ENCODE measurements around the gene POC1A. TPM values are rescaled to one million over a fixed set of nuclear protein-coding genes. Genes with fewer than 3 reads are reported as not detected.

The POC1A gene
- total RNA-seq, 2 experiments from 2014 or later: 23.8 to 24.8 TPM

DNA sequence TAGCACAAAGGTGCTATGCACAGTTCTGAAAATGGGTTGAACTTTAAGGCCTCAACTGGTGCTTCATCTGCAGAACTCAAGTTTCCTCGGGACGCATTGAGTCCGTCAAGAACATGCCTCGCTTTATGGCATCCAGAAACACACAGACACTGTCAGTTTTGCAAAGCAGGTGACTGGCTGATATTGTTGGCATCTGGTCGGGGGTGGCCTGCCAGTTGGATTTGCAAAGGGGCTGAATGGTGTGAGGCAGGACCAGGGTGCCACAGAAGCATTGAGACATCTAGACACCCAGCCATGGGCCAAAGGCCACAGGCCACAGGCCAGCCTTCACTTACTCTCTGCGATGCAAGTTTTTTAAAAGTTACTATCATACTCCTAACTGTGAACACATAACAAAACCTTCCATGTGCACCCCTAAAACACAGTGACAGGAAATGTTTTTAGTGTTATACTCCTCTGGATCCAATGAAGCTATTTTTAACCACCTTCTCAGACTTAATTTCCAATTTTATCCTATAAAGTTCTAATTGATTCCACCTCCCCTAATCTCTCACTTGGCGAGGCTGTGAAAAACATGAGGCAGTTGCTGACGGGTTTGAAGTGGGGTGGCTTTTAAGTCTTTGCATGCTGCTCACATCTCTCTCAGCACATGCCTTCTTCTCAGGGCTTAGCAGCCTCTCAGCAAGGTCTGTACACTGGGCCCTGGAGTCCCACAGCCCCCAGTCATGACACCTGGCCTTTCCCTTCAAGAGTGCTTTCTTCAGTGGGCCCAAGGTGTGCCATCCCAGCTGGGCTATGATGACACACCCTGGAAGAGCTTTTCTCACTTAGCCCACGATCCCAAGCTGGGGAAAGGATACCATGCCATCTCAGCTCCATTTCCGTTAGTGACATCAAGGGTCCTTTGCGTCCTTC, 59.4 kb downstream of the POC1A start:
- H3K27me3 Mint-ChIP-seq: no peaks in the 10 kb centered on the region
- H3K4me1 Mint-ChIP-seq: no peaks in the 10 kb centered on the region
- no peak for DNase-seq
- no peak overlapping the region for H3K27ac Mint-ChIP-seq
- H3K36me3 Mint-ChIP-seq: peaks cover 10% of the 10 kb centered on the region
- no peaks in the 10 kb centered on the region for H3K9me3 Mint-ChIP-seq
- no peak overlapping the region for H3K4me3 Mint-ChIP-seq

DNA sequence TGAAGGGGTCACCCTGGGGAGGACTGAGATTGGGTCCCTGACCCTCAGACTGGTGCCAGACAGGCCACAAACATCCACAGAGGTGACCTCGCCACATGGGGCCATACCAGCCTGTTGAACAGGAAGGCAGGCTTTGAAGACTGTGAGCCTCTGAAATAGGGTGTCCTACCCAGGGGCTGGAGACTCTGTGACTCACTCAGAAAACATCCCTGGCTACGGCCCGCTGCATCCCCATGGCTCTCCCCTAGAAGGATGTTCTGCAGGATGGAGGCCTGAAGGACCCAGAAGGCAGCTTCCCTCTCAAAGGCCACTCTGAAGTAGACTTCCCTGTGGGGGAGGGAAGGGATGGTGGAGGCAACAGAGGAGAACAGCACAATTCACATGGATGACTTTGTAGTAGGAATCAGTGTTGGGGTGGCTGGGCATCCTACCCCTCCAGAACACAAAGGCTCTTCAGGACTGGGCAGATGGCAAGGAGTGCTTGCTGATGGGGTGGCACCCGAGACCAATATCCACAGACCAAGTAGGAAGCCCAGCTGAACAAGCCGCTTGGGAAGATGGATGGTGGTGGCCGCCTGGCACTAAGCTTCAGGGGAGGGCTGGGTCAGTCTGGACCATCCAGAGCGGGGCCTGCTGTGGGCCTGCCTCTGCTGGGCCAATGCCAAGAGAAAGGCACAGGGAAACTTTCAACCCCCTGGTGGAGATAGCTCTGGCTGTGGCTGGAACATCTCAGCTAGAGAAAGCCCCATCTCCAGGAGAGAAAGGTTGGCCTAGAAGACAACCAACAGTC, 60.3 kb downstream of the POC1A start:
- Mint-ChIP-seq H3K27ac (no peak overlapping the region), H3K27me3 (no peaks in the 10 kb centered on the region), H3K9me3 (no peaks in the 10 kb centered on the region), H3K4me1 (no peaks in the 10 kb centered on the region), H3K36me3 (peaks cover 5% of the 10 kb centered on the region), H3K4me3 (no peak overlapping the region)
- no peak for DNase-seq

GRCh38 chr3:52092891-52093290, 61.3 kb downstream of the POC1A start:
- Mint-ChIP-seq H3K27ac (no peak overlapping the region), H3K4me1 (no peaks in the 10 kb centered on the region), H3K4me3 (no peak overlapping the region), H3K9me3 (no peaks in the 10 kb centered on the region), H3K27me3 (no peaks in the 10 kb centered on the region), H3K36me3 (peaks cover 5% of the 10 kb centered on the region)
- no peak for DNase-seq

- Mint-ChIP-seq H3K4me3 (no peak overlapping the region), H3K4me1 (peaks cover 5% of the 10 kb centered on the region), H3K36me3 (peaks cover 6% of the 10 kb centered on the region), H3K27ac (no peak overlapping the region), H3K27me3 (no peaks in the 10 kb centered on the region), H3K9me3 (no peaks in the 10 kb centered on the region)
- no peak for DNase-seq
These were observed 62.0 kb downstream of the POC1A start for GRCh38 chr3:52092271-52092660.

GRCh38 chr3:52091586-52092270, 62.5 kb downstream of the POC1A start:
- no peak overlapping the region for H3K27ac Mint-ChIP-seq
- H3K4me3 Mint-ChIP-seq: no peak overlapping the region
- no peak for DNase-seq
- peaks cover 7% of the 10 kb centered on the region for H3K36me3 Mint-ChIP-seq
- H3K9me3 Mint-ChIP-seq: no peaks in the 10 kb centered on the region
- no peaks in the 10 kb centered on the region for H3K27me3 Mint-ChIP-seq
- H3K4me1 Mint-ChIP-seq: peaks cover 10% of the 10 kb centered on the region

DNA sequence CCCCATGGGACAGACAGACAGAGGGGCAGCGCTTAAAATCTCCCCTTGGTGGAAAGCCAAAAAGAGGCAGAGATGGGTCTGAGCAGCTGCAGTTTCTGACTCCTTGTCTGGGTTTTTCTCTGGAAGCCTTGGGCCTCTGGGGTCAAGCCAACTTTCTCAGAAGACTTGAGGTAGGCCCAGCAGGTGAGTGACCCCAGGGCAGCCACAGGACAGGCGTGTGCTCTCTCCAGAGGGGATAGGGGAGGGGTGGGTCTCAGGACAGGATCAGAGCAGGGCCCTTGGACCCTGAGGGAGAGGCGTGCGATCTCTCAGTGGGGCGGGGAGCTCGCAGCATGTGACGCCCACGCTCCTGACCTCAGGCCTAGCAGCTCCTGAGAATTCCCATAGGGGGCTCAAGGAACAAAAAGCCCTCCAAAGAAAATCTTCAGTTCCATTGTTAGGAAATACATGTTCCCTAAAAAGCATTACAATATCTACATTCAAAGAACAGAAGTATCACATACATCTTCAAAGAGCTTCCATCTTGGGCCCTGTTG, 63.2 kb downstream of the POC1A start:
- peaks cover 18% of the 10 kb centered on the region for H3K4me1 Mint-ChIP-seq
- H3K36me3 Mint-ChIP-seq: peaks cover 7% of the 10 kb centered on the region
- H3K27ac Mint-ChIP-seq: no peak overlapping the region
- H3K9me3 Mint-ChIP-seq: no peaks in the 10 kb centered on the region
- no peak overlapping the region for H3K4me3 Mint-ChIP-seq
- DNase-seq: no peak
- no peaks in the 10 kb centered on the region for H3K27me3 Mint-ChIP-seq

DNA sequence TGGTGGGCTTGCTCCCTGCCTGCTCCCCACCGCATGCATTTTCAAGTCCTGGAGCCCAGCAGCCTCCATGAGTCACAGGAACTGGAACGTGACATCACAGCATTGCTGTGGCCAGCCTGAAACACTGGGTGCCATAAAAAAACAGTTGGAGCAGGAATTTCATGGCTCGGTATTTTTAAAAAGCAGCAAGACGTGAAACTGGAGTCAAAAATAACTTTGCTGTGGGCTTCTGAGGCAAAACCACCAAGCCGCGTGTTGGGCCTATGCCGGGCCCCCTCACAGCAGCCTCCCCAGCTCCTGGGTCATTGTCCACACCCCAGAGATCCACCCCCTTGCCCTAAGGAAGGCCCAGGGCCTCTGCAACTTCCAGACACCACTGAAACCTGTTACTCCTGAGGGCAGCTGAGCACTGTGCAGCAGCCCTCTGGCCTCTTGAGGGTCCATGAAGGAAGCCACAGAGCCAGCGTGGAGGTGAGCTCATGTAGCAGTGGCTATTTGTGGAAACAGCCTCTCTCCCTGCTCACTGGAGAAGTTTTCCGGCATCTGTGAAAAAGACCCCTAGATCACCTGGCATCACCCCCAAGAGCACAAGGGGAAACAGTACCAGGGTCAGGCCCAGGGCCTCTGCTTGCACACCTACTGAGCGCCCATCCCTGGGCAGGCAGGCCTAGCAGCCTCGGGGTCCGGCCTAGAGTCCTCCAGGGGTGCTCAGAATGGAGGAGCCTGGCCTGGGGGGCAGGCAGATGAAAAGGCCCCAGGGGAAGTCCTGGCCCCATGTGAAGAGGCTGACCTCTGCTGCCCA, 63.9 kb downstream of the POC1A start:
- Mint-ChIP-seq H3K4me1 (peaks cover 24% of the 10 kb centered on the region), H3K9me3 (no peaks in the 10 kb centered on the region), H3K27me3 (no peaks in the 10 kb centered on the region), H3K27ac (no peak overlapping the region), H3K4me3 (no peak overlapping the region), H3K36me3 (peaks cover 2% of the 10 kb centered on the region)
- no peak for DNase-seq

GRCh38 chr3:52089691-52090090, 64.5 kb downstream of the POC1A start:
- Mint-ChIP-seq H3K27ac (no peak overlapping the region), H3K27me3 (no peaks in the 10 kb centered on the region), H3K9me3 (no peaks in the 10 kb centered on the region), H3K4me1 (peaks cover 24% of the 10 kb centered on the region), H3K4me3 (no peak overlapping the region), H3K36me3 (peaks cover 4% of the 10 kb centered on the region)
- DNase-seq: no peak

- H3K4me3 Mint-ChIP-seq: no peak overlapping the region
- H3K27ac Mint-ChIP-seq: no peak overlapping the region
- H3K4me1 Mint-ChIP-seq: peaks cover 24% of the 10 kb centered on the region
- peaks cover 4% of the 10 kb centered on the region for H3K36me3 Mint-ChIP-seq
- no peak for DNase-seq
- no peaks in the 10 kb centered on the region for H3K27me3 Mint-ChIP-seq
- H3K9me3 Mint-ChIP-seq: no peaks in the 10 kb centered on the region
These were observed 65.5 kb downstream of the POC1A start for GRCh38 chr3:52088445-52089367.

GRCh38 chr3:52087731-52088130, 66.5 kb downstream of the POC1A start:
- Mint-ChIP-seq H3K9me3 (no peaks in the 10 kb centered on the region), H3K27ac (no peak overlapping the region), H3K4me3 (no peak overlapping the region), H3K4me1 (peaks cover 24% of the 10 kb centered on the region), H3K27me3 (no peaks in the 10 kb centered on the region), H3K36me3 (peaks cover 4% of the 10 kb centered on the region)
- DNase-seq: no peak

DNA sequence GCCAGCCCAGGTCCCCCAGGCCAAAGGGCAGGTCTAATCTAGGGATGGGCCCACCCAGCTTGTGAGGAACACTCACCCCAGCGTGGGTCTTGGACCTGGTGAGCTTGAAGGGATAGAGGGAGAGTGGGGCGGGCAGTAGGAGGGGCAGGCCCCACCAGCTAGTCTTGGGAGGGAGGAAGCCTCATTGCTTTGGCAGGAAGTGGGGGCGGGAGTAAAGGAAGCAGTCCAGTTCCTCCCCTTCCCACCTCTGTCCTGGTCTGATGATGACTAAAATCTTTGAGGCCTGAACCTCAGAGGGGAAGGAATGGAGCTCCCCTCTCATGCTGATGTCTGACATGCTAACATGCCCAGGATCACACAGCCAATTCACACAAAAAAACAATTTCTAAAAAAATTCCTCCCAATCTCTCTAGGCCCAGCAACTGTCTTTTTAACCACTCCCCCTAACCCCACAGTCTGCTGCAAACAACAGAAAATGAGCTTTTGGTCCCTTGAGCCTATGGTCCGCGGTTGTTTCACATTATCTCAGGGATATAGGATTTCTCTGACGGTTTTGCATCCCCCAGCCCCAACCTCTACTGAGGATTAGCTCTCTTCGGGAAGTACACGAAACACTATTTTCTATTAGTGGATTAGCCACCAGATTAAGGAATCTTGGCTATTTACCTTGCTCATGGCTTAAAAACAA, 67.1 kb downstream of the POC1A start:
- no peak for DNase-seq

DNA sequence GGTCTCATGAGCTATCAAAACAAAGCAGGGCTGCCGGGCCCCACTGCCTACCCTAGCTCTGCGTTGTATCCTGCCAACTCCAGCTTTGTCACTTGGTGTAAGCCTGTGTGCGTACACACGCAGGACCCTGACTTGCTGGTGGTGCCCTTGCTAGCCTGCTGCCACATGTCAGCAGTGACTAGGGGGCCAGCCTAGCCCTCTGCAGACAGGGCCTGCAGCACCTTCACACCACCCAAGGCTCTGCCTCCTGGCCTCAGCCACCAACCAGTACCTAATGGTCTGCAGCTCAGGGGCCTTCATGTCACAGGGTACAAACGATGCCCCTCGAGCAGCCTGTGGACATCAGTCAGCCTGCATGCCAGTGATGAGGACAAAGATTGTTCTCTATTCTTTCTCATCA, 67.8 kb downstream of the POC1A start:
- no peak for DNase-seq
- Mint-ChIP-seq H3K36me3 (peaks cover 4% of the 10 kb centered on the region), H3K4me1 (peaks cover 24% of the 10 kb centered on the region), H3K27ac (no peak overlapping the region), H3K9me3 (no peaks in the 10 kb centered on the region), H3K27me3 (no peaks in the 10 kb centered on the region), H3K4me3 (no peak overlapping the region)

More for the DNA sequence above, 67.1 kb downstream of the POC1A start:
- H3K4me3 Mint-ChIP-seq: no peak overlapping the region
- peaks cover 24% of the 10 kb centered on the region for H3K4me1 Mint-ChIP-seq
- no peaks in the 10 kb centered on the region for H3K27me3 Mint-ChIP-seq
- H3K36me3 Mint-ChIP-seq: peaks cover 4% of the 10 kb centered on the region
- H3K27ac Mint-ChIP-seq: no peak overlapping the region
- no peaks in the 10 kb centered on the region for H3K9me3 Mint-ChIP-seq

DNA sequence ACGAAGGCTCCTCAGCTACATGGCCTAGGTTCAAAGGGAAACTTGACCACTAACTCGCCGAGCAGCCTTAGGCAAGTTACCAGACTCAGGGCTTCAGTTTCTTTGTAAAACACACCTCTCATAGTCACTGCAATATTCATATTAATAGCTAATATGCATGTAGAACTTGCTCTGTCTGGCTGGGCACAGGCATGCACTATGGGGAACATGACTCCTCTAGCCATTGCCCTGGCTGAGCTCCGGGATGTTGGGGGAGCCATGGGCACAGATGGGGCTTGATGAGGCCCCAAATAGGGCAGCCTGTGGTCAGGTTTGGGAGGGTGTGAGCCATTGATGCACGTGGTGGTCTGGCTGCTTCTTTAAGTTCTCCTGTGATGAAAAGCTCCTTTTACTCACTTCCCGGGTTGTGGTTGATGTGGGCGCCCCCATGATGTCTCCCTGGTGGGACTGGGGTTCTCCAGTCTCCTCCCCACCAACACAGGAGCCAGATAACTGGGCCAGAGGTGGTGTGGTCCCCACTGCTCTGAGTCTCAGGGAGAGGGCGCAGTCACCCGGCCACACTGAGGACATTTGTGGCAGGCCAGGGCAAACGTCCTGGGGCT, 68.4 kb downstream of the POC1A start:
- Mint-ChIP-seq H3K27ac (peak overlapping the region; percentile 70), H3K4me3 (no peak overlapping the region), H3K27me3 (no peaks in the 10 kb centered on the region), H3K36me3 (peaks cover 4% of the 10 kb centered on the region), H3K9me3 (no peaks in the 10 kb centered on the region), H3K4me1 (peaks cover 24% of the 10 kb centered on the region)
- peak; percentile 62 for DNase-seq
